Psoas muscle (tissue), 8 donors: ENCODE measurements around the gene SPPL2C. TPM values are rescaled to one million over a fixed set of nuclear protein-coding genes. Genes with fewer than 3 reads are reported as not detected.

Experiments used
- ATAC-seq, 4 donors: fragments of 200-7000 bp; cut with Tn5 transposase; one replicate each; pipeline ENCODE4 v1.9.1; 2020; ENCODE audit warnings: moderate library complexity in 3 of 4, mild to moderate bottlenecking in 2 of 4
- DNase-seq, 2 donors: peaks; one replicate each; pipeline ENCODE4 v3.0.0-alpha.2; 2020
- H3K27ac ChIP-seq: fragments of 200-600 bp; one replicate; pipeline ENCODE4 v1.8.0; 2022
- H3K27me3 ChIP-seq, 3 donors: fragments of 200-600 bp in 1 of 3; one replicate each; pipeline versions ENCODE4 v1.6.1 to v1.8.0; 2013 to 2022; ENCODE audit warnings: low read length in 2 of 3, mild to moderate bottlenecking in 2 of 3, moderate library complexity in 1 of 3; ENCODE audit not compliant: insufficient read depth in 3 of 3
- H3K36me3 ChIP-seq, 2 donors: fragments of 200-600 bp in 1 of 2; one replicate each; pipeline versions ENCODE4 v1.6.1 to v1.8.0; 2013 to 2022; ENCODE audit warnings: low read depth in 1 of 2, mild to moderate bottlenecking in 1 of 2, moderate library complexity in 1 of 2; ENCODE audit not compliant: insufficient read depth in 1 of 2
- H3K4me1 ChIP-seq: fragments of 200-600 bp; one replicate; pipeline ENCODE4 v1.8.0; 2022
- H3K4me3 ChIP-seq: fragments of 200-600 bp; one replicate; pipeline ENCODE4 v1.8.0; 2022; ENCODE audit warnings: mild to moderate bottlenecking
- H3K9me3 ChIP-seq: fragments of 200-600 bp; one replicate; pipeline ENCODE4 v1.8.0; 2022
- CTCF ChIP-seq: fragments of 200-600 bp; IDR thresholded peaks from one replicate; pipeline ENCODE4 v1.8.0; 2022; ENCODE audit warnings: antibody characterized with exemption
- WGBS, 3 donors: extraction: QIAGEN DNeasy Blood & Tissue Kit; methylation state at CpG; one replicate each; pipeline versions ENCODE4 v1.1.6 to v1.1.7; 2013; 5-methylcytosine and 5-hydroxymethylcytosine counted together
- intact Hi-C, 2 donors: fragments of 100-400 bp; cut with DNase I; formaldehyde crosslinking; loops; one replicate each; pipeline versions ENCODE4 v1.11.0 to v1.14.2; 2022
- polyA plus RNA-seq, 3 donors: library from polyadenylated mRNA; stranded (reverse); fragments of 200-250 nt; gene quantifications; one replicate each; pipeline ENCODE4 v1.2.3, GENCODE V29; 2013
- total RNA-seq, 4 donors: library from RNA; stranded (reverse); fragmentation: NEBNext Ultra II Directional in 2 of 4; extraction: Animal tissue kit (Norgen Biotek cat#: 25700) in 2 of 4; gene quantifications; one replicate each; pipeline versions ENCODE4 v1.2.1 to v1.2.4, GENCODE V29; 2021 to 2023
- donor health status: healthy with polysubstance abuse.
- donor health status: DM: no; HTN: no; CAD: no; lungs with moderate emphysema.
- donor health status: Bipolar disorder and iron deficiency.
- donor health status: healthy.
- donor health status: DM: yes; HTN: yes; CAD: no.
- donor health status: DM: no; HTN: no; CAD: no.
- donor health status: DM: no; HTN: no; CAD: no.
- donor health status: DM: yes; HTN: yes; CAD: no.

SPPL2C gene
- total and polyA plus RNA-seq, 7 donors, result not detected

DNA sequence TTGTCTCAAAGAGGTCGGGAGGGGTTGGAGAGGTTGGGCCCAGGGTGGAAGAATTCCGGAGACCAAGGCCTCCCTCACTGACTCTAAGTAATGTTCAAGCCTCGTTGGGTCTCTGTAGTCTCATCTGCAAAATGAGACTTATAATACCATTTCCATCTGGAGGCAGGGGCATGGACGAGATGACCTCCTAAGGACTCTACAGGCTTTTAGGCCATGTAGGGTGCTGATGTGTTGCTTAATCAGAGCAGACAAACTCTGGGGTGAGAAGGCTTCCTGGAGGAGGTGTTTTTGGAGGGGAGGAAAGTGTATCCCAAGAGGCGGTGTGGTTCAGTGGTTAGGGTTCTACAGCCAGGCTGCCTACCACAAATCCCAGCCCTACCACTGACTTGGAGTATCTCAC, 3.1 kb downstream of the SPPL2C start:
- 83 to 88% (median 87%) methylated on average over 5 of the region's 5 CpGs for WGBS, 3 donors
- H3K4me1 ChIP-seq, result peaks cover 5% of the 10 kb centered on the region
- no peak for TF ChIP-seq CTCF
- intact Hi-C loops, result loop anchor here in 1 of 2 donors (10.0 kb wide), 1 partner anchor 423 kb away; no protein-coding TSS in a partner anchor
- no peak overlapping the region for H3K27ac ChIP-seq
- no peak overlapping the region for H3K4me3 ChIP-seq
- no peaks in the 10 kb centered on the region for H3K36me3 ChIP-seq
- DNase-seq, result no peak
- H3K27me3 ChIP-seq, result no peaks in the 10 kb centered on the region
- no peak for ATAC-seq
- no peaks in the 10 kb centered on the region for H3K9me3 ChIP-seq

- intact Hi-C loops, result loop anchor here in 1 of 2 donors (10.0 kb wide), 1 partner anchor 424 kb away; no protein-coding TSS in a partner anchor
- TF ChIP-seq CTCF, result no peak
- Histone ChIP-seq H3K4me3 (no peak overlapping the region), H3K27me3 (no peaks in the 10 kb centered on the region), H3K4me1 (peaks cover 5% of the 10 kb centered on the region), H3K36me3 (no peaks in the 10 kb centered on the region), H3K9me3 (no peaks in the 10 kb centered on the region), H3K27ac (no peak overlapping the region)
- ATAC-seq (no peak), DNase-seq (no peak)
- WGBS, 3 donors, result 68 to 78% (median 75%) methylated on average over 9 of the region's 9 CpGs
Measured at GRCh38 chr17:45848405-45848804, 3.7 kb downstream of the SPPL2C start.

DNA sequence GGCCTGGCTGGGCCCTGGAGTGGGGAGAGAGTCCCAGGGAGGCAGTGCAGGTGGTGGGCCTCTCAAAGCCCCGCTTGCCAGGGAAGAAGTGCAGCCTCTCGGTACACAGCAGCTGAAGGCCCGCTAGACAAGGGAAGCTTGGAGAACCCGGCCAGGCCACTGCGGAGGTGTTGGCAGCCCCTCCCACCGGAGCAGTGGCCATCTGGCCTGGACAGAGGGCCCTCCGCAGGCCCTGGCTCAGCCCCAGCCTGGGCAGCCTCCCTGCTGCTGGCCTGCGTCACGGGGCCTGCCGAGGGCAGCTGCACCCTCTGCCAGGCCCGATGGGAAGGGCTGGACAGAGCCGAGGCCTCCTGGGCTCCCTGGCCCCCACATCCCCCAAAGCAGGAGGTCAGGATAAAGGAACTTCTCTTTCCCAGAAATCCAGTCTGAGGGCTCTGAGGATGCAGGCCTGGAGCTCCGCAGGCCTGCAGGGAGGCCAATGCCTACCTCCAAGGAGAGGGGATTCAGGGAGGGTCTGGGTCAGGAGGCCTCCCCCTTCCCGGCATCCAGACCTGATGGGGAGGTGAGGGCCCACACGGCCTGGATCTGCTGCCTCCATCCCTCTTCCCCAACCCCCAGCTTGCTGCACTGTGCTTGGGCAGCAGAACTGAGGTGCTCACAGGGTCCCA, 4.3 kb downstream of the SPPL2C start:
- no peak overlapping the region for H3K27ac ChIP-seq
- no peaks in the 10 kb centered on the region for H3K9me3 ChIP-seq
- peaks cover 0 to 4% (median 0%) of the 10 kb centered on the region in 3 donors for H3K27me3 ChIP-seq
- H3K36me3 ChIP-seq, result no peaks in the 10 kb centered on the region
- ATAC-seq, result peak; percentile 91 to 99 (median 98)
- peaks cover 5% of the 10 kb centered on the region for H3K4me1 ChIP-seq
- DNase-seq, result peak; percentile 56 to 81
- H3K4me3 ChIP-seq, result no peak overlapping the region
- WGBS, 3 donors, result 23 to 26% (median 25%) methylated on average over 10 to 15 of the region's 15 CpGs
- intact Hi-C loops, result loop anchor here in 1 of 2 donors (10.0 kb wide), 1 partner anchor 424 kb away; no protein-coding TSS in a partner anchor
- TF ChIP-seq CTCF, result no peak

GRCh38 chr17:45849536-45849990, 4.9 kb downstream of the SPPL2C start:
- peaks cover 0 to 6% (median 0%) of the 10 kb centered on the region in 3 donors for H3K27me3 ChIP-seq
- no peak for ATAC-seq
- 69 to 73% (median 72%) methylated on average over 7 of the region's 7 CpGs for WGBS, 3 donors

More at GRCh38 chr17:45849536-45849990, 4.9 kb downstream of the SPPL2C start:
- no peaks in the 10 kb centered on the region for H3K36me3 ChIP-seq
- H3K27ac ChIP-seq, result no peak overlapping the region
- intact Hi-C loops, result loop anchor here in 1 of 2 donors (10.0 kb wide), 1 partner anchor 425 kb away; no protein-coding TSS in a partner anchor
- H3K4me3 ChIP-seq, result no peak overlapping the region
- no peak for TF ChIP-seq CTCF
- peaks cover 5% of the 10 kb centered on the region for H3K4me1 ChIP-seq
- no peaks in the 10 kb centered on the region for H3K9me3 ChIP-seq
- DNase-seq, result no peak
